NCI-H1694 treated with DMSO at 0.1 percent for 48 hours (cell line): ENCODE measurements around the gene KMO.
A peak's percentile ranks its signal among the peaks of the same experiment; 100 is the strongest.

Source experiments
- DNase-seq: peaks from one replicate; lab custom pipeline; 2025; lab: John Stamatoyannopoulos, UW

KMO gene

GRCh38 chr1:241630005-241630404 lies 97.8 kb downstream of the KMO start:
- no peak for DNase-seq

DNA sequence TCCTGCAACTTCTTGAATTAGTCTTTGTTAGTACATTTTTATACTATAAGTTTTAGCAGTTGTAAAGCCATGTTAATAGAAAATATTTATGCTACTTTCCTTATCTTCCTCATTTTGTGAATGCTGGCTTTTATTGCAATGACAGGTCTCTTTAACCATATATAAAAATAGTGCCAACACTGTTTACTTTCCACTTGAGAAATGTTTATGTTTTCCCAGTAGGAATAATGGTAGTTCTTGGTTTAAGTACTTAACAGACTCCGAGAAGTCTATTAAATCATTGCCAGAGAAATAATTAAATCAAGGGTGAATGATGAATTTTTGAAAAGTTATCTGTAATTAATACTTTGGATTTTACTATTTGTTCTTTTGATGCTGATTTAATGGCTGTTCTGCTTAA lies 98.3 kb downstream of the KMO start:
- no peak for DNase-seq

- DNase-seq: no peak
These were observed 98.7 kb downstream of the KMO start for GRCh38 chr1:241630899-241631298.

DNA sequence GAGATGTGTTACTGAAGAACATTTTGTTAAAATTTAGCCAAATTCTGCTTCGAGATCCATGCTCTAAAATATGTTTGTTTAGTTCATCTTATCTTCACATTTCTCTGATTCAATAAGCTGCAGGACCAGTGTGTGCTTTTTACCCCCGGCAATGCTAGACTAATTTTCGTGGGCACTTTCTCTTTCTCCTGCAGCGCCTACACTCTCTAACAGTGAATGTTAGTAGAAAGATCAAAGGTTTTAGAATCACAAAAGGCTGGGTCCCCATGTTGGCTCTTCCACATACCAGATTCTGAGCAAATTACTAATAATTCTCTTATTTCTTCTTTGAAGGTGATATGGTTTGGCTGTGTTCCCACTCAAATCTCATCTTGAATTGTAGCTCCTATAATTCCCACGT lies 99.5 kb downstream of the KMO start:
- DNase-seq: no peak

DNA sequence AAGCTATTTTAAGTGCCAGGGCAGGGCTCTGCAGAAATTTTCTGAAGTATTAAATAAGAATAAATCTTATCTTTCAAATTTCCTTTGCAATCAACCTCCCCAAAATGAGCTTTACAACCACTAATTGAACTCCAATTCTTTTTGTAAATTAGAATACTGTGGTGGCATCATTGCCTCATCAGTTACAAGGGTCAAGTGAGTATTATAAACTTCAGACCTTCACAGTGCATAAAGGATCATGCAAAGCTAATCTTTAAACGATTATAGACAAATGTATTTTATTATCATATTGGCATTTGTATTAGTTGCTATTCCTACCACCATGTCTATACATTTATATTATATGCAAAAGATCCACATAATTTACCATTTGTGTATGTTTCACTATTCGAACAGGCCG lies 100.8 kb downstream of the KMO start:
- DNase-seq: no peak

DNA sequence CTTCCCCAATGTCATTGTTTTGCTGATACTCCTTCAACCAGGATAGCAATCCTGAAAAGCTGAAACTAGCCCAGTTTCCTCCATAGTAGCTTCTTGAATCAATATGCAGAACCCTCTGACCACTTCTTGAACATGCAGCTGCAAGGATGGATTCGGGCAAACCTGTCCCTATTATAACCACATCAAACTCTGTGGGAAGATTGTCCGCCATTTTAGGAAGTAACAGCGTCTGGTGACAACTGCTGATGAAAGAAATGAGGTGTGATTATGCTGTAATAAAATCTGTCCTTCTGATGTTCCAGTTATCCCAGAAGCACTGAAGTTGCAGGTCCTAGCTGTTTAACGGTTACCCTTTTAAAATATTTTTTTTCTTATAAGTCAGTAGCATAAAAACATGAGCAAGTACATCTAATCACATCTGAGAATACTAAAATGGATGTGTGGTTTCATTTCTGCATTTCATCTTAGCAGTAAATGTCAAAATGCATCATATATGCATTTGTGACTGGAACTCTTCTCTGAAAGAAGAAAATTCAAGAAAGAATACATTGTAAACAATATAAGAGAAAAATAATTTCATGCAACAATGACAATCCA lies 103.5 kb downstream of the KMO start:
- no peak for DNase-seq

- DNase-seq: no peak
These were observed 104.1 kb downstream of the KMO start for GRCh38 chr1:241636291-241636690.

DNA sequence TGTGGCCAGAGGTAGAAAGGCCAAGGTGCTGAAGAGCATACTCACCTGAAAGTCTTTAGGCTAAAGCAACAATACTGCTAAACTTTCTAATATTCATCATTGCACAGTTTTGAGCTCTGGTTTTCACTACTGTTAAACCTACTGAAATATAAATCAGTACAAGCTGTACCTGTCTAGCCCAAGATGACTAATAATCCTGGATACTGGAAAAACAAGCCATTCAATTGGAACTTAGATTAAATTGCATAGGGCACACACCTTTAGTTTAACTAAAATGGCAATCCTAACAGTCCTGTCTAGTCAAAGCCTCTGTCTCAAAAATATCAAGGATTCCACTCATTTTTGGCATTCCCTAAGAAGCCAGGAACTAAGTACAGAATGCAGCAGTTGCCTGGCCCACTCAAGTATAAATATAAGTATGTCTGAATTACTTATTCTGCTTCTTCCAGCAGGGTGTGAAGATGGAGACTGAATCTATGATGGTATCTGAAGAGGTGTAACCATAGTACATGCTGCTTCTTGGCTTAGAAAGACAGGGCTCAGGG lies 104.9 kb downstream of the KMO start:
- no peak for DNase-seq

- no peak for DNase-seq
These were observed 105.4 kb downstream of the KMO start for GRCh38 chr1:241637604-241638003.

DNA sequence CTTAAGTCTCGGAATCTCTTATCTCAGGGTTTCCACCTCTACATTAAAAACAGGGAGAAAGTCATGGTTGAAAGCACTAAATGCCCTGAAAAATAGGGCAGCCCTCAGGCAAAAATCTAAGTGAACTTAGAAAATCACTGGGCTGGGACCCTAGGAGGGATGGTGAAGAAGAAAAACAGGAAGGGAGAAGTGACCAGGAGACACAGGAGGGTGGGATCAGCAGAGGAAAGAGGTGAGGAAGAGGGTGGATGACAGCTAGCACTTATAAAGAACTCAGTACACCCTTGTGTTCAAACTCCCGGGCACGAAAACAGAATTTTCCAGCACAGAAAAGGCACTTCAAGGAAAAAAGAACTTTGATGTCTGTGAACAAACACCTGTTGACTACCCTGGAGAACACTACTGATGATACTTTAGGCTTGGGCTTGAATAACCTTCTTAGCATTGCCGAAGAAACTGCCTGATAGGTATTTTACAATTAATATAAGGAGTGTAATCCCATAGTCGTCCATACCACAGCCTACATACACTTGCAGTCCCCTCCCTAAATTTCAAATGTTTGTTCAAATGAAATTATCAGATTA lies 106.0 kb downstream of the KMO start:
- no peak for DNase-seq

GRCh38 chr1:241638909-241639622 lies 106.9 kb downstream of the KMO start:
- no peak for DNase-seq

- DNase-seq: peak; percentile 36
These were observed 107.5 kb downstream of the KMO start for GRCh38 chr1:241639623-241640148.

- DNase-seq: peak; percentile 82
These were observed 108.1 kb downstream of the KMO start, which contains the start of the genes CHML and OPN3 for GRCh38 chr1:241640149-241640866. Gene CHML, minus strand, starts transcription at chr1:241640369. Its CDS starts 4,603 bp downstream, at chr1:241635766. Gene OPN3, minus strand, starts transcription at chr1:241640369. Its CDS starts 115 bp downstream, at chr1:241640254.

- DNase-seq: no peak
These were observed 108.9 kb downstream of the KMO start for GRCh38 chr1:241640867-241641622.

DNA sequence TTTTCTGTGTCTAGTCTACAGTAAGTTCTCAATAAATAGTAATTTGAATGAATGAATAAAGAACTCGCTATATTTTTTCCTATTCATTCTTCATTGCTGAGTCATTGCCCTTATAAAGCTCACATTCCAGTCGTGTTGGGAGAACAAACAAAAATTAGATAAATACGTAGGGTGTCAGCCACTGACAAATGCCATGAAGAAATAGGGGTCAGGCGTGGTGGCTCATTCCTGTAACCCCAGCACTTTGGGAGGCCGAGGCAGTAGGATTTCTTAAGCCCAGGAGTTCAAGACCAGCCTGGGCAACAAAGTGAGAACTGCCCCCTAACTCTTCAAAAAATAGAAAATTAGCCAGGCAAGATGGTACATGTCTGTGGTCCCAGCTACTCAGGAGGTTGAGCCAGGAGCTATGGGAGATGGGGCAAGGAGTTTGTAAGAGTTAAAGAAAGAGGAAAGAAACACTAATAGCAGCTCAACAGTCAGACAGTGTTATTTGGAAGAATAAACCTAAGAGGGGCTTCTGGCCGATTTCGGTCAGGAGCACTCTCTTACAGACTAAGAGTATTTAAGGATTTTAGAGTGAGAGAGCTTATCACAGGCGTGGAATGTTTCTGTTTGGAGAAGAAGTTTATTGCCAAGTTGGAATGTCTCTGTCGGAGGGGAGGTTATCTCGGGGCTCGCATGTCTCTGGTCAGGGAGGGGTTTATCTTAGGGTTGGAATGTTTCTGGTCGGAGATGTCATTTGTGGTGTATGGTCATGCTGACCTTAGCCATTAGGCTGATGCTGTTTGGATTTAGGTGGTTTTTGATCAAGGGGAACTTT lies 109.8 kb downstream of the KMO start:
- no peak for DNase-seq

DNA sequence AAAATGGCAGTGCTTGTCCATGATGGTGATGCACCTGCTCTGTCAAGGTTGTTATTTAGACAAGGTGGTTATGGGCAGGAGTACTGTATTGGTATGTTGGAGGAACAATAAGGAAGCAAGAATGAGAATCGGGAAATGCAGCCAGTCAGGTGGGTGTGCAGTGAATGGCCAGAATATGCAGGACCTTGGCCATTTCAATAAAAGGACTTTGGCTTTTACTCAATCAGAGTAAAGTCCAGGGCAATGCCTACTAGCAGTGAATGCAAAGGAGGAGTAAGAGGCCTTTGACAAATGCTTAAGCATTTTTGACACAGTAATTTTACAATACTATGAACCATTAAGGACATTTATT lies 110.4 kb downstream of the KMO start:
- no peak for DNase-seq

GRCh38 chr1:241644259-241644658 lies 112.1 kb downstream of the KMO start:
- no peak for DNase-seq

GRCh38 chr1:241645199-241645598 lies 113.0 kb downstream of the KMO start:
- DNase-seq: no peak
